NCI-H82 treated with DMSO at 0.1 percent for 48 hours (cell line): ENCODE measurements around the gene HOGA1.

Source experiments
- DNase-seq: peaks from one replicate; lab custom pipeline; 2025; ENCODE audit not compliant: unreplicated experiment; lab: John Stamatoyannopoulos, UW

The HOGA1 gene

DNA sequence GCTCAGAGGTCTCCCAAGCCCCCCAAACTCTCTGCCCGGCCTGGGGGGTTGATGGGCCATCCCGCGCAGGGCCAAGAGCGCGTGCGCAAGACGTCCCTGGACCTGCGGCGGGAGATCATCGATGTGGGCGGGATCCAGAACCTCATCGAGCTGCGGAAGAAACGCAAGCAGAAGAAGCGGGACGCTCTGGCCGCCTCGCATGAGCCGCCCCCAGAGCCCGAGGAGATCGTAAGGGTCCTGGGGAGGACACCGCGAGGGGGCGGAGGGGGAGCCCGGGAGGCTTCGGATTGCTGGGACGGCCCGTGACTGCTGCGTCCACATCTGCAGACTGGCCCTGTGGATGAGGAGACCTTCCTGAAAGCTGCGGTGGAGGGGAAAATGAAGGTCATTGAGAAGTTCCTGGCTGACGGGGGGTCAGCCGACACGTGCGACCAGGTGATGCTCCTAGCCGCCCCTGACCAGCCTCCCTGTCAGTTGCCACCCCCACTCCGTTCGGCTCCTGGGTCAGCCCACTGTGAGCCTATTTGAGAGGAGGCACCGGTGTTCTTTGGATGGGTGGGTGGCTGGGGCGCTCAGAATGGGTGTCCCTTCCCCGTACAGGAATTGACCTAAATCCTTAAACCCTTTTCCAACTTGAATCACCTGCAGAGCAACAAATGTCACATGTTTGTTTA lies 5.9 kb upstream of the HOGA1 start:
- no peak for DNase-seq

DNA sequence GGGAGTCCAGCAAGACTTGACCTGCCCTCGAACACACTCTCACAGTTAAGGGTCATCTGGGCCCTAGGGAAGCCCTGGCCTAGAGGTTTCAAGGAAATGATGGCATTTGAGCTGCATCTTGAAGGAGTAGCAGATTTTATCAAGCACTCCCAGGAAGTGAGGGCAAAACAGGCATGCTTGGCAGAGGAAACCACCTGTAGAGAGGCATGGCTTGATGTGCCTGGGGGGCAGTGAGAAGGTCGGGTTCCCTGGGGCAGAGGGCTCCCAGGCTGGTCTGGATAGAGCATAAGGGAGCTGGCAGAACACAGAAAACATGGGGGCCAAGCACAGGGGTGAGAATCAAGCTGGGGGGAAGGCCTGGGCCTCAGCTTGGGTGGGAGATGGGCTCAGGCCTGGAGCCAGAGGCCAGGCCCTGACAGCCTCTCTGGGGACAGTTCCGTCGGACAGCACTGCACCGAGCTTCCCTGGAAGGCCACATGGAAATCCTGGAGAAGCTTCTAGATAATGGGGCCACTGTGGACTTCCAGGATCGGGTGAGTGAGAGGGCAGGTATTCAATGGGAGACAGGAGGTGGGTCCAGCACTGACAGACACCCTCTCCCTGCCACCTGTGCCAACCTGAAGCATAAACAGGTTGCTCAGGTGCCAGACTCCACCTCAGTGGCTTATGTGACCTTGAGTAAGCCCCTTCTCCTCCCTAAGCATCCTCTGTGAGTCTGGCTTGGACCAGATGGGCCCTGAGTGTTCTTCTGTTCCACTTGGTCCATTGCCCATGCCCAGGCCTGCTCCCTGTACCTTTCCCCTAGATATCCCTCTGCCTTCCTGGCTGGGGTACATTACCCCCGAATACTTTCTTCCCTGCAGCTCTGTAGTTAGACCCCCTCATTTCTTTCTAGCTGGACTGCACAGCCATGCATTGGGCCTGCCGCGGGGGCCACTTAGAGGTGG lies 3.5 kb upstream of the HOGA1 start:
- DNase-seq, result no peak

DNA sequence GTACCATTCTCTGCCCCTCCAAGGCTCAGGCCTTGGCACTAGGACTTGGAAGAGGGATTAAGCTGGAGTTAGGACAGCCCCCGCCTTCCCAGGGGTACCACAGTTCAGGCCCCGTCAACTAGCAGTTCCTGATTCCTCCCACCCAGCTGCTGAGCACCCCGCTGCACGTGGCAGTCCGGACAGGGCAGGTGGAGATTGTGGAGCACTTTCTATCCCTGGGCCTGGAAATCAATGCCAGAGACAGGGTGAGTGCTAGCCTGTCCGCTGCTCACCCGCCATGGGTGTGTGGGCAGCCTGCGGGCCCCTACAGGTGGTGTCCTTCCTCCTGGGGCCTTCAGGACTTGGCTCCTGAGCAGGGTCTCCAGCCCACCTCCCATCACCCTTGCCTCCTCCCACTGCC lies 2.0 kb upstream of the HOGA1 start:
- no peak for DNase-seq

DNA sequence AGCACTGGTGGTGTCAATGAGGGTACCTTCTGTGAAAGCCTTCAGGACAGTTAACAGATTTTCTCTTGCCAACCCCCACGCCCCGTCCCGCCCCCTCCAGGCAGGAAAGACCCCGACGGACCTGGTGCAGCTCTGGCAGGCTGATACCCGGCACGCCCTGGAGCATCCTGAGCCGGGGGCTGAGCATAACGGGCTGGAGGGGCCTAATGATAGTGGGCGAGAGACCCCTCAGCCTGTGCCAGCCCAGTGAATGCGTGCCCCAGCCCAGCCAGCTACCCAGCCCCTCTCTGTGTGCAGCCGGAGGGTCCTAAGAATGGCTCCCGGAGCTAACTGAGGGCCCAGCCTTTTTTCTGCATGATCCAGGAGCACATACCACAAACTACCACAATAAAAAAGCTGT lies 713 bp upstream of the HOGA1 start:
- no peak for DNase-seq

DNA sequence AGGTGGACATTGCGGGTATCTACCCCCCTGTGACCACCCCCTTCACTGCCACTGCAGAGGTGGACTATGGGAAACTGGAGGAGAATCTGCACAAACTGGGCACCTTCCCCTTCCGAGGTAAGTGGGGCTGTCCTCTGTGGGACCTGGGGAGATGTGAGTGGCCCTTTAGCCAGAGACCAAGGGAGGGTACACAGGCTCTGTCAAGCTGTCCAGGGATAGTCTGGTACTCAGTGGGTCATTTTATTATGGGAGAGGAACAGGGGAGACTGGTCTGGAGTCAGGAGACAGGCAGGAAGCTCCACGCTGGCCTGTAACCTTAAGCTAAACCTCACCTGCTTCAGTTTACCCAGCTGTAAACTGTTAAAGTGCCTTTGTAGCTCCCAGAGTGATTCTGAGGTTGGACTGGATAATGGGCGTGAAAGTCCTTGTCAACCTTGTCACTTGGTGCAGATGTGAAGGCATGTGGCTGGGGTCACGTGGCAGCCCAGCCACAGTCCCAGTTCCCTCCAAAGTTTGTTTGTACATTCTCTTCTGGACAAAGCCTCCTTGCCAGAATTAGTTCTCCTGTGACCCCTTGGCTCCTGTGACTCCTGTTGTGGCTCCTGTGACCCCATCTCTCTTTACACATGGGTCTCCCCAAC lies 729 bp downstream of the HOGA1 start:
- no peak for DNase-seq

DNA sequence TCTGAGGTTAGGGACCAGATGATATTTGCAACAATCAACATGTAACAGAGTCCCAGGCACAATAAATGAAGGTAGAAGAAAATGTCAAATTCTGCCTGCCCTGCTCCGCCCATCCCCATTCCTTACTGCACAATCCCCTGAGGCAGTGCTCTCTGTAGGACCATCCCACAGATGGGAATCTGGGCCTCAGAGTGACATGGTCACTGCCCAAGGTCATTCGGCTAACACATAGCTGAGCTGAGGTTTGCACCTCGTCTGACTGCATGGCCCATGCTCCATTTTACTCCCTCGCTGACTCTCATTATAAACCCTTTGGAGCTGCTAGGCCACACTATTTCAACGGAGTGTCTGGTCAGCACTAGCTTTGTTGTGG lies 1.2 kb downstream of the HOGA1 start:
- DNase-seq, result no peak

DNA sequence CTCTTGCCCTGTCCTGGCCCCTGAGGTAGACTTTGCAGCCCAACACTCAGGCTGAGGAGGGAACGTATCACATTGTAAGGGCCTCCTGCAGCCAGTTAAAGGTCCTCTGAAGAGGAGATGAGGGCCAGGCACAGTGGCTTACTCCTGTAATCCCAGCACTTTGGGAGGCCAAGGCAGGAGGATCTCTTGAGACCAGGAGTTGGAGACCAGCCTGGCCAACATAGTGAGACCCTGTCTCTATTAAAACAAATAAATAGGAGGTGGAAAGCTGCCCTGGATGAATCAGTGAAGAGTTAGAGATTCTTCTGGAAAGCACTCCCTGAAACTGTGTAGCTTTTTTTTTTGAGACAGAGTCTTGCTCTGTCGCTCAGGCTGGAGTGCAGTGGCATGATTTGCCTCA lies 3.0 kb downstream of the HOGA1 start:
- no peak for DNase-seq

DNA sequence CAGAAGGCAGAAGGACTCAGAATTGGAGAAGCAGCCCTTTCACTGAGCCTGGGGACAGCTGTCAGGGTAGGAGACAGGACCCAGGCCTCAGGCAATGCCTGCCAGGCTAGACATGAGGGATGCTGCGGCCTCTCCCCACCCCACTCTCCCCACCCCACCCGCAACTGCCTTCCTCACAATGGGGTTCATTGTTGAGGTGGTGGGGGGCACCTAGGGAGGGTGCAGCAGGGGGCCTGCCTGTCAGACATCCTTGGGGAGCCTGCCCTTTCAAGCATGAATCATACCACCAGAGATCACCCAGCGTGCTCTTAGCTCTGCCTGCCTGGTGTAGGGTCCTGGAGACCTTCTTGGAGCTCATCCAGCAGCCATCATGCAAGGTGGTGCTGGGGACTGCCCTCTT lies 5.3 kb downstream of the HOGA1 start, which contains the start of gene C10orf62:
TSS of gene C10orf62 (plus strand) at position 243 of the 400 bp plus-strand sequence. CDS start 177 bp downstream, outside the sequence.
- DNase-seq, result no peak

DNA sequence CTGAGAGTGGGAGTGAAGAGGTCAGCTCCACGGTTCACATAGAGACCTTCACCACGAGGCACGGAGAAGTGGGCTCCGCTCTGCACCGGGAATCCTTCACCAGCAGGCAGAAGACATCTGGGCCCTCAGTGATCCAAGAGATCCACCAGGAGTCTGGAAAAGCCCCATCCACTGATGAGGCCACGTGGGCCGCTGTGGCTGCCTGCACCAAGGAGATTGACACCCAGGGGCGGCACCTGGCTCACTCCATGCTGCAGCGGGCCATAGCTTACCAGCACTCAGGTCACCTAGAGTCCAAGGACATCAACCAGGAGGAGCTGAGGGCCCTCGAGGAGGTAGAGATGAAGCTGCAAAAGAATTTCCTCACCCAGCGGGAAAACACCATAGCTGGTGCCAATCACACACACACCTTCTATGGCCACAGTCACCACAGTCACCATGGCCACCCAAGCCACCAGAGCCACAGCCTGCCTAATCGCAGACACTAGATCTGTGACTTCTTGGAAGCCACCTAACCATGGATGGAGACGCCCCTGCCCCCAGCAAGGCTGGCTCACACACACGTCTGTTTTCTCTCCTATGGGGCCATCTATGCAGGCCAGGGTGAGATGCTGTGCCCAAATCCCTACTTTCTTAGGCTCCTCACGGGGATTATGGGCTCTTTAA lies 6.0 kb downstream of the HOGA1 start:
- no peak for DNase-seq

DNA sequence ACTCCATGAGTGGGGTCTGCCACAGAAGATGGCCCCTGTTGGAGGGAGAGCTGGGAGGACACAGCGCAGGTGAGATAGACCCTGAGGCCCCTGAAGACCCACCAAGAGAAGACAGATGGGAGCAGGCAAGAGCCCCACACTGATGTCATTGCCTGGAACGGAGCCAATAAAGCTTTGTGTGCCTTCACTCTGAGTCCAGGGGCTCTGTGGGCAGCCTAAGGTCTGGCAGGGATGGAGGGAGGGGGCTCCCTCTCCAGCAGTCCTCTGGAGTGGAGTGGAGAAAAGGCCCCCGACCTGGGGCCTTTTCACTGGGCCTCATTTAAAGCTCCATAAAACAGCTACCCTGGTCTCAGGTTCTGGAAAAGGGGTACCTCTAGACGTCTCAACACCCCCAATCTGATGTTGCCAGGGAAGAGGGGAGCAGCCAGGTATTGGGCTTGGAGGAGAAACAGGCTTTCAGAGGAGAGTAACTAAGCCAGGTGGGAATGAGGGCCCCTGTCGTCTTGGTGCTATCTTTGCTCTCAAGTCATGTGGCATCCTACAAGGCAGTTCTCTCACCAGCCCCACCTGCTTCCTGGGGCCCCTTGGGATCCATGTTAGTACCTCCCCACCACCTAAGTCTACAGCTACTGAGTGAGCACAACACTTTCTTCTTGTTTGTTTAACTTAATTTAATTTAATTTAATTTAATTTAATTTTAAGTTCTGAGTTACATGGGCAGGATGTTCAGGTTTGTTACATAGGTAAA lies 6.7 kb downstream of the HOGA1 start:
- no peak for DNase-seq

DNA sequence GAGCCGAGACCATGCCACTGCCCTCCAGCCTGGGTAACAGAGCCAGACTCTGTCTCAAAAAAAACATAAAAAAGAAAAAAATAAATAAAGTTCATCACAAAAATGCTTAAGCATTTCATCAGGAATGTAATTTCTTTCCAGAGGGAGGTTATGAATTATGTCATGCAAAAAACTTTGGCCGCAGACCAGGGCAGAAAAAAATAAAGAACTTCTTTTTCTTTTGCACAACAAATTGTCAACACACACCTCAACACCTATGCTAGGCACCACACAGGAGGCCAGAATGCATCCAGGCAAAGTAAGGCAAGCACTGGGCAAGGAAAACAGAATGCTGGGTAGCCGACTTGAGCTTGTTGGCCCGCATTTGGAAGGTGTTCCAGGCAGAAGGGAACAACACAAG lies 9.2 kb downstream of the HOGA1 start:
- no peak for DNase-seq

DNA sequence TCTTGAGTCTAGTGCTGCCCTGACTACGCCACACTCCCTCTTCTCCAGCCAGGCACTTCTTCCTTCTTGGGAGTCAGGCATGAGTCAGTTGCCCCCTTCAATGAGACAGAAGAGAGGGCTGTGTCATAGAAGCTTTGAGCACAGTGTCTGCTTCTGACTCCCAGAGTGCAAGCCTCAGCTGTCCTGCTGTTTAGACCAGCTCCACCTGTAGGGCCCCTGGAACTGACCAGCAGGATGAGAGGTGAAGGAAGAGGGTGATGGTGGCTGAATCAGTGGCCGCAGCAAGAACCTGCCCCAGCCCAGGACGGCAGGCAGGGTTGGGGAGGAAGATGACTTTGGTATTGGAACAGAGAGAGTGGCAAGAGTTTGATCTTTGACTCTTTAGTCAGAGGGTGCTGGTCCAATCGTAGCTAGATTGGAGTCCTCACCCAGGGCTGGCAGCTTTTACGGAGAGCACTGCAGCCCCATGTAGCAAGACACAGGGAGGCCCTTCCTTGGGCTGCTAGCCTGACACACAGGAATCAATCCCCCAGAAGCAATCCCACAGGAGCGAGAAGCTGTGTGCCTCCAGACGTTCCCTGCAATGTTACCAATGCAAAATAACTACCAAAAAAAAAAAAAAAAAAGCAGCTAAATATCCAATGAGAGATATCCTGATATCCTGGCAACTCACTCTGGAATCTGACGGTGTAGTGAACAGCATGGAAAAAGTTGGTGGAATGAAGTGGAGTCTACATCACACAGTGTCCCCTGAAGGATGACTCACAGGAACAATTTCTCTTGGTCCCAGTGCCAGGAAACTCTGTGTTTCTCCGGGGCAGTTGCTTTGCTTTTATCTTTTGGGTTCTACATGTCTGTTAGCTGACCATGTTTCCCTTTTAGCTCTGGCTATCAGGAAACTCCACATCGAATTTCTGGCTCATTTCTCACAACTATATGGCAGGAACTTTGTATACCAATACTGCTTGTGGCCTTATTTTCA lies 12.2 kb downstream of the HOGA1 start:
- DNase-seq, result no peak

DNA sequence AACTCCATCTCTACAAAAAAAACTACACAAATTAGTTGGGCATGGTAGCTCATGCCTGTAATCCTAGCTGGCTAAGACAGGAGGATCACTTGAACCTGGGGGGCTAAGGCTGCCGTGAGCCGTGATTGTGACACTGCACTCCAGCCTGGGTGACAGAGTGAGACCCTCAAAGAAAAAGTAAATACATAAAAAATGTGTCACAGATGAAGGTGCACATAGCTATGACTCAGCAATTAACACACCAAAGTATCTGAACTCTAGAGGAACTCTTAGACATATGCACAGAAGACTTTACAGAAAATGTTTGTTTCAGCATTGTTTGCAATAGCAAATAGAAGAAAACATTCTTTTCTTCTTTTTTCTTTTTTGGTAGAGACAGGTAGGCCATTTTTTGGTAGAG lies 13.6 kb downstream of the HOGA1 start:
- DNase-seq, result no peak

DNA sequence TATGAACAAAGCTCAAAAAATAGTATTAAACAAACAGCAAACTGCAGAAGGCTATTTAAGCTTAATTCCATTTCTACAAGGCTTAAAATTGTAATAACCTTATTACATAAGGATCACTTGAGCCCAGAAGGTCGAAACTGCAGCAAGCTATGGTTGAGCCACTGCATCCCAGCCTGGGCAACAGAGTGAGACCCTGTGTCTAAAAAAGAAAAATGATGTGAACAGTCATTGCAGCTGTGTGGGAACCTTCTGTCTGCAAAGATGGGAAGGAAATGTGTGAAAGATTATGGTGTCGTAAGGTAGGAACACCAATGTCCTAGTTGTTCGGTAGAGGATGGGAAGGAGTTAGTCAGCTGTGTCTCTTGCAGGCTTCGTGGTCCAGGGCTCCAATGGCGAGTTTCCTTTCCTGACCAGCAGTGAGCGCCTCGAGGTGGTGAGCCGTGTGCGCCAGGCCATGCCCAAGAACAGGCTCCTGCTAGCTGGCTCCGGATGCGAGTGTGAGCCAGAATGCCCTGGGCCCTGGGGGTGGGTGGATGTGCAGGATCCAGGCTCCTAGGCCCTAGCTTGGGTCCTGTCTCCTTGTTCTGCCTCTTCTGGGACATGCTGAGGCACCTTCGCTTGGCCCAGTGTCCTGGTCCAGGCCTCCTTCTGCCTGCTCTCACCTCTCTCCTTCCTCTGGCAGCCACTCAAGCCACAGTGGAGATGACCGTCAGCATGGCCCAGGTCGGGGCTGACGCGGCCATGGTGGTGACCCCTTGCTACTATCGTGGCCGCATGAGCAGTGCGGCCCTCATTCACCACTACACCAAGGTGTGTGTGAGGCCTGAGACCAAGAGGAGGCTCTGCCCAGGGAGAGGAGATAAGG lies 14.4 kb downstream of the HOGA1 start:
- no peak for DNase-seq

DNA sequence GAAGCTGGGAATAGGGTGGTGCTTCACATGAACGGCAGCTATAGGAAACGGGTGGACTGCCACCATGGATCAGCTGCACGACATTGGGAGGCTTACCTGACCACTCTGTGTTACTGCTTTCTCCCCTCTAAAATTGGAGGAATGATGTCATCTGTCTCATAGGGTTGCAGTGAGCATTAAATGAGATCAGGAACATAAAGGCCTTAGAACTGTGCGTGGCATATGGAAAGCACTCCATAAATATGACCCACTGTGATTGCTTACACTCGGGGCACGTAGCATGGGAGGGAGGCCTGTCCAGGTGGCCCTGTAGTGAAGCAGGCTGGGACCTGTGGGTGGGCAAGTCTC lies 15.1 kb downstream of the HOGA1 start:
- DNase-seq, result no peak

DNA sequence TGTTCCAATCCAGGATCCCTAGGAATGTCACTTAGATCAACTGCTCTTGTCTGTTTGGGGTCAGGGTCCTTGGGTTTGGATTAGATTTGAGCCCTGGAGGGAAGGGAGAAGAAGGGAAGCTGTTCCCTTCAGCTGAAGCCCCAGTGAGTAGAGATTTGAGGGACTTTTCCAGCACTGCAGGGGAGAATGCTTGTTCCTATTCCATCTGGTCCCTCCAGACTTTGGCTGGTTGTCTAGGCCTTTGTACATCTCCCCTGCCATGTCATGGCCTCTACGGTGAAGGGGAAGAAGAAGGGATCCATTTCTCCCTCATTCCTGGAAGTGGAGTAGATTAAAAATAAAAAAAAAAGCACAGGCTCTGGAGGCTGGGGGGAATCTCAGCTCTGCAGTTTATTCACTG lies 16.4 kb downstream of the HOGA1 start:
- no peak for DNase-seq

DNA sequence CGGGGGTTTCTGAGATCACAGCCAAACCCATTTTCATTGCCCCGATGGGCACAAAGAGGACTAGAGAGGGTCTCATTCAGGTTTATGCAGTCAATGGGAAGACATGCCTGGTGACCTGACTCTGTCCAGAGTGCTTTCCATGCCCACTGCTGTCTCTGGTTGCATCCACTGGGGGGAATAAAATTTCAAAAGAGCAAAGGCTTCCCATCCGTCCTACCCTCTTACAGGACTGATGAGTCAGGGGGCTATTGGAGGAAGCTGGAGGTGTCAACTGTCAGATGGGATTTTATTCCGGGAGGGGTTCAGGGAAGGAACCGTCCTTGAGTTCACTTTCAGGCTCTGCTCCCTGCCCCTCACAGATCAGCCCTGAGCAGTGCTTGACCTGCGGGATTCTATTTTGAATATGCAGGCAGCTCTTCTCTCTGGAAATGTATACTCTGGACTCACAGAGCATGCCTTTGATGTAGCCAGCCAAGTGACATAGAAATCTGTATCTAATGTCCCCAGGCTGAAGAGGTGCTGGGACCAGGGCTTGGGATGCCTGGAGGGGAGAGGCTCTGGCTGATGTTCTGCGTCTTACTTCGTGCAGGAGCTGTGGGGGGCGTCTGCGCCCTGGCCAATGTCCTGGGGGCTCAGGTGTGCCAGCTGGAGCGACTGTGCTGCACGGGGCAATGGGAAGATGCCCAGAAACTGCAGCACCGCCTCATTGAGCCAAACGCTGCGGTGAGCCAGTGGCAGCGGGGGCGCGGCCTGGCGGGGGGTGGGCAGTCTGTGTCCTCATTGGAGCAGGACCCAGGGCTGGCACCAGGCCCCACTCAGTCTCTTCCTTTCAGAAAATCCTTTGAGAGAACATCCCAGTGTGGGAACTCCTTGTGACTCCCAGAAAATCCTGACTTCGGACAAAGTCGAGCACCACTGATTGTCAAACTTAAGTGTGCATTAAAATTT lies 17.4 kb downstream of the HOGA1 start:
- no peak for DNase-seq
